ENCODE results near the gene ELK1. TPM values are rescaled to one million over a fixed set of nuclear protein-coding genes. Genes with fewer than 3 reads are reported as not detected.

The ELK1 gene, protein sequence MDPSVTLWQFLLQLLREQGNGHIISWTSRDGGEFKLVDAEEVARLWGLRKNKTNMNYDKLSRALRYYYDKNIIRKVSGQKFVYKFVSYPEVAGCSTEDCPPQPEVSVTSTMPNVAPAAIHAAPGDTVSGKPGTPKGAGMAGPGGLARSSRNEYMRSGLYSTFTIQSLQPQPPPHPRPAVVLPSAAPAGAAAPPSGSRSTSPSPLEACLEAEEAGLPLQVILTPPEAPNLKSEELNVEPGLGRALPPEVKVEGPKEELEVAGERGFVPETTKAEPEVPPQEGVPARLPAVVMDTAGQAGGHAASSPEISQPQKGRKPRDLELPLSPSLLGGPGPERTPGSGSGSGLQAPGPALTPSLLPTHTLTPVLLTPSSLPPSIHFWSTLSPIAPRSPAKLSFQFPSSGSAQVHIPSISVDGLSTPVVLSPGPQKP
- 10 to 100 TPM; 17.3 to 21.7 (median 17.7) TPM for total RNA-seq

DNA sequence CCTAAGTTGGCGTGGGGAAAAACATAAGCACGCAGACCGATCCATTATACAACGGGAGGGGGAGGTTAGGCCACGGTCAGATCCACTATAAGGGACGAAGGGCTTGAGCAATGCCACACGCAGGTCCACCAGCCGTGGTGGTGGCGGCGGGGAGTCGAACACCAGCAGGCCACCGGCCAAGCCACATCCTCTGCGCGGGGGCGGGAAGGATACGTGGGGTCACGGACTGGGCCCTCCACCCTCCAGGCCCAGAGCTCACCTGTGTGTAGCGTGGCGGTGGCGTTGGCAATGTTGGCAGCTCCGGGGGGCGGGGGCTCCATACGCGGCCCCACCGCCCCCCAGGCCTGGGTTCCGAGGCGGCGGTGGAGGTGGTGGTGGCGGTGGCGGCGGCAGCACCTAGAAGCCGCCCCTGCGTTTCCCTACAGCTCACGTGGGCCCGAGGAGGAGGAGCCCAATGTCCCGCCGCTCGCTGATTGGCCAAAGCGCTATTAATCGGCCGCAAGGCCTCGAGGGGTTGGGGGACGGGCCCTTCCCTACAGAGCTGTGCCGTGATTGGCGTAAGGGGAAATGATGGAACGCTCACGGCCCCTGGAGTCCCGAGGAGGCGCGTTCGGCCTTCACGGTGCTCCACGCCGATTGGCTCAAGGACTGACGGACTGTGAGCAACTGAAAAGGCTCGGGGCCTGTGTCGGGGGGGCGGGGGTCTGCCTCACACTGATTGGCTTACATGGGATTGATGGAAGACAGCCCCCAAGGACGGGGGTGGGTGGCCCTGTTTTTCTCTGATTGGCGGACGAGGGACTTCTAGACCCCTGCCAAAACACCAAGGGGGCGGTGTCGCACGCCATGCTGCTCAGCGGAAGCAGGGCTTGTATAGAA, at the start of gene ELK1:
ELK1 (minus strand) TSS at position 400 of the 879 bp plus-strand sequence. CDS start 9,122 bp downstream, outside the sequence.
- peak; percentile 96 to 97 for DNase-seq
- Histone ChIP-seq H3K27me3 (no peaks in the 10 kb centered on the region), H3K36me3 (no peaks in the 10 kb centered on the region), H3K27ac (peak within 1 kb of the TSS; percentile 55 to 75 (median 71)), H3K4me3 (replicated peaks in 1 of 3) (peak within 1 kb of the TSS in 2 of 3 donors; percentile 38 to 51), H3K9me3 (no peaks in the 10 kb centered on the region), H3K4me1 (peaks cover 0 to 3% of the 10 kb centered on the region in 2 donors)
- 0% methylated on average over 2 to 5 of the region's 65 CpGs for WGBS, 2 donors
- peak in 1 of 2 donors; percentile 62 for TF ChIP-seq POLR2A (IDR thresholded peaks at IDR 0.05)
- TF ChIP-seq, protein P1, sequence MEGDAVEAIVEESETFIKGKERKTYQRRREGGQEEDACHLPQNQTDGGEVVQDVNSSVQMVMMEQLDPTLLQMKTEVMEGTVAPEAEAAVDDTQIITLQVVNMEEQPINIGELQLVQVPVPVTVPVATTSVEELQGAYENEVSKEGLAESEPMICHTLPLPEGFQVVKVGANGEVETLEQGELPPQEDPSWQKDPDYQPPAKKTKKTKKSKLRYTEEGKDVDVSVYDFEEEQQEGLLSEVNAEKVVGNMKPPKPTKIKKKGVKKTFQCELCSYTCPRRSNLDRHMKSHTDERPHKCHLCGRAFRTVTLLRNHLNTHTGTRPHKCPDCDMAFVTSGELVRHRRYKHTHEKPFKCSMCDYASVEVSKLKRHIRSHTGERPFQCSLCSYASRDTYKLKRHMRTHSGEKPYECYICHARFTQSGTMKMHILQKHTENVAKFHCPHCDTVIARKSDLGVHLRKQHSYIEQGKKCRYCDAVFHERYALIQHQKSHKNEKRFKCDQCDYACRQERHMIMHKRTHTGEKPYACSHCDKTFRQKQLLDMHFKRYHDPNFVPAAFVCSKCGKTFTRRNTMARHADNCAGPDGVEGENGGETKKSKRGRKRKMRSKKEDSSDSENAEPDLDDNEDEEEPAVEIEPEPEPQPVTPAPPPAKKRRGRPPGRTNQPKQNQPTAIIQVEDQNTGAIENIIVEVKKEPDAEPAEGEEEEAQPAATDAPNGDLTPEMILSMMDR (IDR thresholded peaks at IDR 0.05): no peak
- intact Hi-C loops (cut with DNase I): no loop called here

DNA sequence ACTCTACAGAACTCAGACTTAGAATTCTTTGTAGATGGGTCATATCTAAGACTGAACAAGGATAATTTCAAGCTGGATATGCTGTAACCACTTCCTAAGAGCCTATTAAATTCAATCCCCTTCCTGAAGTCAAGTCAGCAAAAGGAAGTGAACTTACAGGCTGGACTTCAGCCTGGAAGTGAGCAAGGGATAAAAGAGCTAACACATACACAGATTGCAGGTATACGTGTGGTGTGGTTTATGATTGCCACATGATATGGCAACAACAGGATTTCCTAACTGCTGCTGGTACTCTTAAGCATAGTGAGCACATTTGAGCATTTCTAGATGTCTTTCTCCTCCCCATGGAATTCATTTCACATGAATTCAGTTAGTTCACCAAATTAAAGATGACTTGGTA, 46.8 kb upstream of the ELK1 start:
- intact Hi-C loops (cut with DNase I): no loop called here
- Histone ChIP-seq H3K27ac (no peak overlapping the region), H3K9me3 (no peaks in the 10 kb centered on the region), H3K36me3 (no peaks in the 10 kb centered on the region), H3K27me3 (no peaks in the 10 kb centered on the region), H3K4me3 (replicated peaks in 1 of 3) (no peak overlapping the region), H3K4me1 (no peaks in the 10 kb centered on the region)
- 83% methylated on average over 1 of the region's 1 CpG for WGBS, 2 donors
- no peak for DNase-seq
- TF ChIP-seq, protein P1 (IDR thresholded peaks at IDR 0.05): no peak
- no peak for TF ChIP-seq POLR2A (IDR thresholded peaks at IDR 0.05)

DNA sequence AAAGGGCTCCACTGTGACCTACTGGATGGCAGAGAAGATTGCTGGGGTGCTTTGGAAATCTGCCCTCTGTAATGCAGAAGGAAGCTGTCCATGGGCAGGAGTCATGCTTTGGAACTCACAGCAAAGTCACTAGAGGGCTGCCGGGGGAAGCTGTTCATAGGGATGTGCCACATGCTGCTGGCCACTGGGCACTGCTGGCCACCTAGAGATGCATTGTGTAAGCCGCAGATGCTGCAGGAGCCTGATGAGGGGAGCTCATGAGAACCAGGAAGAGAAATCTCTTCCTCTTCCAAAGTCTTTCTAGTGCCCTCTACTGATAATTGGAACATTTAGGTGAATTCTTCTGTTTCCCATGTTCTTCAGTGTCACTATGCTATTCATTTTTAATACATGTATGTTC, 39.8 kb upstream of the ELK1 start:
- H3K4me3 ChIP-seq (replicated peaks in 1 of 3): no peak overlapping the region
- WGBS, 2 donors: 43 to 100% methylated on average over 1 of the region's 2 CpGs
- H3K27me3 ChIP-seq: no peaks in the 10 kb centered on the region
- no peak for DNase-seq
- intact Hi-C loops (cut with DNase I): no loop called here
- TF ChIP-seq, protein P1 (IDR thresholded peaks at IDR 0.05): no peak
- no peak for TF ChIP-seq POLR2A (IDR thresholded peaks at IDR 0.05)
- no peaks in the 10 kb centered on the region for H3K36me3 ChIP-seq
- no peaks in the 10 kb centered on the region for H3K9me3 ChIP-seq
- H3K27ac ChIP-seq: no peak overlapping the region
- no peaks in the 10 kb centered on the region for H3K4me1 ChIP-seq

DNA sequence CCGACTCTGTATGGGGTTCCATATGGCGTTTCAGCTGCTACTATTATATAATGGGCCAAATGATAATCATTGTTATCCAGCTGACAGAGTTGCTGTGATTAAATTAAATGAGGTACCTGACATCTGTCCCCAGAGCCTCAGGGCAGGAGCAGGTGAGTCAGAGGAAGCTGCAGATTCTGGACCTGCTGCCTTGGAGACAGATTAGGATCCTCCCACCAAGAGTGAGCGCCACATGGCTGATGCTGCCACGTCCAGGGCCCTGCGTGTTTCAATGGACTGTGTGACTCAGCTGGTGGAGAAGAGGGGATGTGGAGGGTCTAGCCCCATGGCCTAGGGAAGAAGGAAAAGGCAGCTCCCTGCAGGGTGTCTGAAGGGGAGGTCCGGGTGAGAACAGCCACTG, 36.9 kb upstream of the ELK1 start:
- TF ChIP-seq, protein P1 (IDR thresholded peaks at IDR 0.05): no peak
- TF ChIP-seq POLR2A (IDR thresholded peaks at IDR 0.05): no peak
- Histone ChIP-seq H3K27me3 (no peaks in the 10 kb centered on the region), H3K27ac (no peak overlapping the region), H3K36me3 (no peaks in the 10 kb centered on the region), H3K4me3 (replicated peaks in 1 of 3) (no peak overlapping the region), H3K4me1 (no peaks in the 10 kb centered on the region), H3K9me3 (no peaks in the 10 kb centered on the region)
- intact Hi-C loops (cut with DNase I): no loop called here
- 71 to 91% methylated on average over 3 to 6 of the region's 6 CpGs for WGBS, 2 donors
- DNase-seq: no peak

All from thyroid gland (tissue), 4 donors.